ENCODE data around the gene KREMEN1. TPM values are rescaled to one million over a fixed set of nuclear protein-coding genes. Genes with fewer than 3 reads are reported as not detected.

Gene KREMEN1, protein sequence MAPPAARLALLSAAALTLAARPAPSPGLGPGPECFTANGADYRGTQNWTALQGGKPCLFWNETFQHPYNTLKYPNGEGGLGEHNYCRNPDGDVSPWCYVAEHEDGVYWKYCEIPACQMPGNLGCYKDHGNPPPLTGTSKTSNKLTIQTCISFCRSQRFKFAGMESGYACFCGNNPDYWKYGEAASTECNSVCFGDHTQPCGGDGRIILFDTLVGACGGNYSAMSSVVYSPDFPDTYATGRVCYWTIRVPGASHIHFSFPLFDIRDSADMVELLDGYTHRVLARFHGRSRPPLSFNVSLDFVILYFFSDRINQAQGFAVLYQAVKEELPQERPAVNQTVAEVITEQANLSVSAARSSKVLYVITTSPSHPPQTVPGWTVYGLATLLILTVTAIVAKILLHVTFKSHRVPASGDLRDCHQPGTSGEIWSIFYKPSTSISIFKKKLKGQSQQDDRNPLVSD
- not detected in 2 replicates for total RNA-seq

DNA sequence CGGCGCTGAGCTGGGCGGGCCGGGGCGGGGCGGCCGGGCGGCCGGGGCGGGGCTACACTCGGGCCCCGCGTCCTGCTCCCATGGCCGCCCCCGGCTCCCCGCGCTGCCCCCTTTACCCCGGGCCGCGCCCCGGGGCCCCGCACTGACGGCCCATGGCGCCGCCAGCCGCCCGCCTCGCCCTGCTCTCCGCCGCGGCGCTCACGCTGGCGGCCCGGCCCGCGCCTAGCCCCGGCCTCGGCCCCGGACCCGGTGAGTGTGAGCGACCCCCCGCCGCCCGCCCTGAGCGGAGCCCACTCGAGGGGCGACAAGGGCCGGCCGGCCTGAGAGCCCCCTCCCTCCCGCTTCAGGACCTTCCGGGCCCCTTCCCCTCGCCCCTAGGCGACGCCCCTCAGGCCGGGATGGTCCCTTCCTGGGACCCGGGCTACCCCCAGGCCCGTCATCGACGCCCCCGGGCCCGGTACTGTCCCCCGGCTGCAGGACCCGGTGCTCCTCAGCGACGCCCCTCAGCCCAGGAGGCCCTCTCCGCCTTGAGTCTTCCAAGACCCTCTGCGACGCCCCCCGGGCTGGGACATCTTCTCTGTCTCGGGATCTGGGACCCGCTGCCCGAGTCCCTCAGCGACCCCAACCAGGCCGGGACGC, at the start of gene KREMEN1:
Gene KREMEN1, plus strand, starts transcription at position 57 of the 639 bp plus-strand sequence. Its CDS starts 96 bp downstream, at position 153.
- Mint-ChIP-seq H3K36me3 (ENCODE audit: low read depth) (no peaks in the 10 kb centered on the region), H3K27me3 (peaks cover 69% of the 10 kb centered on the region), H3K4me1 (peaks cover 18% of the 10 kb centered on the region), H3K9me3 (no peaks in the 10 kb centered on the region), H3K4me3 (peak within 1 kb of the TSS; percentile 76), H3K27ac (no peak within 1 kb of the TSS)
- DNase-seq = peak; percentile 62
- intact Hi-C loops (cut with micrococcal nuclease) = loop anchor here (1.0 kb wide), 1 partner anchor 331 kb away; the partner anchor contains the start of gene HSCB

DNA sequence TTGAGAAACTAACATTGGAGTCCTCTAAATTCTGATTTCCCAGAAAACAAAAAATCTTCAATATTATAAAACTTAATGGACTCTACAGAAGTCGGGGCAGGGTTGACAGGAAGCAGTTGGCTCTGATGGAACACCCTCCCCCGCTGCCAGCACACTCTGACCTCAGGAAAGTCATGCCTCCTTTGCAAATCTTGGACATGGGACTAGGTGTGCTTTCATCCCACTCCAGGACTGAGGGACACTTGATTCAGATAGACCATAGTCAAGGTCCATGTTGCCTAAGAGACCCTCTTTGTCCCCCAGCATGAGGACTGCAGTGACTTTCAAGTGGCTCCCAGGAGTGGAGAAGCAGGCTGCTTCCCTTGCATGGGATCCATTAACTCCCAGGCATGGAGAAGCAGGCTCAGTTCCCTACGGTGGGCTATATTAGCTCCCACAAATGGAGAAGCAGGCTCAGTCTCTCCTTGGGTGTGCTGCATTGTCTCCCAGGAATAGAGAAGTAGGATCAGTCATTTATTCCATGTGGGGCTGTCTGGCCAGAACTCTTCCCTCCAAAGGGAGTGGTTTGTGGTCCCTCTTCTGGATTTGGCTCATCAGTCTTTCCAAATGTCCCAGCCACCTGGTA, 49.6 kb upstream of the KREMEN1 start:
- no peak overlapping the region for H3K27ac Mint-ChIP-seq
- no peaks in the 10 kb centered on the region for H3K4me1 Mint-ChIP-seq
- no peak overlapping the region for H3K4me3 Mint-ChIP-seq
- H3K9me3 Mint-ChIP-seq = peaks cover 2% of the 10 kb centered on the region
- no peaks in the 10 kb centered on the region for H3K36me3 Mint-ChIP-seq (ENCODE audit: low read depth)
- no peak for DNase-seq
- peaks cover 46% of the 10 kb centered on the region for H3K27me3 Mint-ChIP-seq
- intact Hi-C loops (cut with micrococcal nuclease) = no loop called here

DNA sequence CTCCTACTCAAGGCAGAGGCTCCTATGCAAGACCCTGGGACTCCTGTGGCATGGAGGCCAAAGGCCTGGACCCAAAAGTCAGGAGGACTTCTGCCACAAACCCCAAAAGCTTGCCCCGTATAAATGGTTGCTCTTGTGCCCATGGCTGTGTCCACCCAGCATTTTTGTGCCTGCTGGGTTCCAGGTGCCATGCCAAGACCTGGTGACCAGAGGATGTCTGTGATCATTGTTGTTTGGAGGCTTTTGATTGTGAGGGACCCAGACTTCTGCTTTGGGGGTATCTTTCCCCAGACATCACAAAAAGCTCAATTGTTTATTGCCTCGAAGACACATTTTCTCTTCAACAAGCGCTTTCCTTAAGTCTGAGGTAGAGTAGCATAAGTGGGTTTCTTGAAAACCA, 46.3 kb upstream of the KREMEN1 start:
- intact Hi-C loops (cut with micrococcal nuclease) = no loop called here
- H3K27me3 Mint-ChIP-seq = peaks cover 63% of the 10 kb centered on the region
- no peaks in the 10 kb centered on the region for H3K9me3 Mint-ChIP-seq
- H3K4me1 Mint-ChIP-seq = peaks cover 6% of the 10 kb centered on the region
- no peak overlapping the region for H3K4me3 Mint-ChIP-seq
- H3K27ac Mint-ChIP-seq = no peak overlapping the region
- no peak for DNase-seq
- H3K36me3 Mint-ChIP-seq (ENCODE audit: low read depth) = no peaks in the 10 kb centered on the region

DNA sequence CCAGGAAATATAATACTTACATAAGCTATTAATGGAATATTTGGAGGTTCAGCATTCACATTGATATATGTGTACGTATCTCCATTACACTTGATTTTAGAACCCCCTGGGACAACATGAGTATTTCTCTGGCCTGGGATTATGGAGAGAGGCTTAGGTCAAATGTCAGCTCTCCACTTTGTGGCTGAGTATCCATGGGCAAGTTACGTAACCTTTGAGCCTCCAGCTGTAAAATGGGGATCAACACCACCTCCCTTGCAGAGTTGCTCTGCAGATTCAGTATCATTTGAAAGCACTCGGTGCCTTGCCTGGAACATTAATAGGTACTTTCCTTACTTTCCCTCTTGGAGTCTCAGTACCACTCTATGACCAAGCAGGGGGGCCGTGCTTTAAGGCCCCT, 44.4 kb upstream of the KREMEN1 start:
- Mint-ChIP-seq H3K27me3 (peaks cover 66% of the 10 kb centered on the region), H3K4me1 (peaks cover 6% of the 10 kb centered on the region), H3K9me3 (no peaks in the 10 kb centered on the region), H3K27ac (no peak overlapping the region), H3K4me3 (no peak overlapping the region), H3K36me3 (ENCODE audit: low read depth) (no peaks in the 10 kb centered on the region)
- intact Hi-C loops (cut with micrococcal nuclease) = no loop called here
- DNase-seq = no peak

DNA sequence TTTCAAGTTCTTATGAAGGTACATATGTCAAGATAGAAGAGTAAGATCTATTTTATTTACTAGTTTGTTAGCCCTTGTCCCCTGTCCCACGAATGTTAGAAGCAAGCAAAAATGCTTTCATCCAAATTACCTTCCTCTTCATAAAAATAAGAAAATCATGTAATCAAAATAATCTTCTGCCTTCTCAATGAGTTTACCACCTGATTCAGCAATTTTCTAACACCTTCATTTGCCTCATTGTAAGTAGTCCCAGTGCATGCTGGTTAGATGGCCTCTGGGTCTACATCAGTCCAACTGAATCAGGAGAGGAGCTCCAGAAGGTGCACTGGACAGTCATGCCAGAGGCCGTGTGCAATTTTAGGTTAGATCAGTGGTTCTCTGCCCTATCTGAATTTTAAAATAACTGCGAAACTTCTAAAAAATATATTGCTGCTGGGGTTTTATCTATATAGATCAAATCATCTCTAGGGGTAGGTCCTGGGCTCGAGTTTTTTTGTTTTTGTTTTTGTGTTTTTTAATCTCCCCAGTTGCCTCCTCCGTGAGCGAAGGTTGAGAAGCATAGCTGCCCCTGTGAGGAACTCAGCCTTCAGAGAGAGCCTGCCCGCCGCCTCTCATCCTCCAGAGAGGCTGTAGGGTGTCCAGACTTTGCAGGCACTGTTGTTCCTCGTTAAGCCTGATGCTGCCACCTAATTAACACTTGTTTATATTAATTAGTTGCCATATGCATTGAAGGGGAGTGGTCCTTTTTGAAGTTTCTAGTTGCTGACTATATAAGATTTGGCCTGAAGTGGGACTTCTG, 43.4 kb upstream of the KREMEN1 start:
- H3K27me3 Mint-ChIP-seq = peaks cover 65% of the 10 kb centered on the region
- H3K36me3 Mint-ChIP-seq (ENCODE audit: low read depth) = no peaks in the 10 kb centered on the region
- no peak for DNase-seq
- no peaks in the 10 kb centered on the region for H3K9me3 Mint-ChIP-seq
- no peak overlapping the region for H3K27ac Mint-ChIP-seq
- intact Hi-C loops (cut with micrococcal nuclease) = no loop called here
- peaks cover 6% of the 10 kb centered on the region for H3K4me1 Mint-ChIP-seq
- no peak overlapping the region for H3K4me3 Mint-ChIP-seq

DNA sequence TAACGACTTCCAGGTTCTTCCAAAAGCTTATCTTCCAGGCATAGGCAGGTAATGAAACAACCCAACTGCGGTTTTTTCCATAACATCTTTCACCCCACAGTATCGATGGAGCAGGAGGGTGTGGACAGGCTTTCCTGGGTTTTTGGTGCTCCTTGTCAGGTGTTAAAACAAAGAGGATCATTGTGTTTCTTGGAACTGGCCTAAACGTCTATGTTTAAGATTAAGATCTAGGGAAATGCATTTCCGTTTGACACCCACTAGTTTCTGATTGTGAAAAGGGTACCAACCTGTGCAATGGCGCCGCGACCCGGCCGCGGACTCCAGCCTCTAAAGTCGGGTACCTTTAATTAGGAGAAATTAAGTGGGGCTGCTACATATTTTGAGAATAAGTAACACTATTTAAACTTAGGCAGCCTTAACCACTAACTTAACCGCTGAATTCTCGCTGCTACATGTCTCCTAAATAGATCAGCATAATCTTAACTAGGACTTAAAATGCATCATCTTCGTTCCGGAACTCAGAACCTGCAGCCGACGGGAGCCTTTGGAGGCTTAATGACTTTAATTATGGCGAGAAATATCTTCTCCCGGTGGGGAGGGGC, 42.7 kb upstream of the KREMEN1 start:
- Mint-ChIP-seq H3K9me3 (no peaks in the 10 kb centered on the region), H3K4me3 (peak overlapping the region; percentile 17), H3K4me1 (peaks cover 6% of the 10 kb centered on the region), H3K27me3 (peaks cover 68% of the 10 kb centered on the region), H3K36me3 (ENCODE audit: low read depth) (no peaks in the 10 kb centered on the region), H3K27ac (no peak overlapping the region)
- intact Hi-C loops (cut with micrococcal nuclease) = no loop called here
- DNase-seq = no peak

- H3K27me3 Mint-ChIP-seq = peaks cover 66% of the 10 kb centered on the region
- H3K4me1 Mint-ChIP-seq = peaks cover 6% of the 10 kb centered on the region
- H3K9me3 Mint-ChIP-seq = no peaks in the 10 kb centered on the region
- no peaks in the 10 kb centered on the region for H3K36me3 Mint-ChIP-seq (ENCODE audit: low read depth)
- no peak for DNase-seq
- intact Hi-C loops (cut with micrococcal nuclease) = no loop called here
- H3K4me3 Mint-ChIP-seq = peak overlapping the region; percentile 17
- H3K27ac Mint-ChIP-seq = no peak overlapping the region
These were observed 42.1 kb upstream of the KREMEN1 start for GRCh38 chr22:29030618-29031226.

DNA sequence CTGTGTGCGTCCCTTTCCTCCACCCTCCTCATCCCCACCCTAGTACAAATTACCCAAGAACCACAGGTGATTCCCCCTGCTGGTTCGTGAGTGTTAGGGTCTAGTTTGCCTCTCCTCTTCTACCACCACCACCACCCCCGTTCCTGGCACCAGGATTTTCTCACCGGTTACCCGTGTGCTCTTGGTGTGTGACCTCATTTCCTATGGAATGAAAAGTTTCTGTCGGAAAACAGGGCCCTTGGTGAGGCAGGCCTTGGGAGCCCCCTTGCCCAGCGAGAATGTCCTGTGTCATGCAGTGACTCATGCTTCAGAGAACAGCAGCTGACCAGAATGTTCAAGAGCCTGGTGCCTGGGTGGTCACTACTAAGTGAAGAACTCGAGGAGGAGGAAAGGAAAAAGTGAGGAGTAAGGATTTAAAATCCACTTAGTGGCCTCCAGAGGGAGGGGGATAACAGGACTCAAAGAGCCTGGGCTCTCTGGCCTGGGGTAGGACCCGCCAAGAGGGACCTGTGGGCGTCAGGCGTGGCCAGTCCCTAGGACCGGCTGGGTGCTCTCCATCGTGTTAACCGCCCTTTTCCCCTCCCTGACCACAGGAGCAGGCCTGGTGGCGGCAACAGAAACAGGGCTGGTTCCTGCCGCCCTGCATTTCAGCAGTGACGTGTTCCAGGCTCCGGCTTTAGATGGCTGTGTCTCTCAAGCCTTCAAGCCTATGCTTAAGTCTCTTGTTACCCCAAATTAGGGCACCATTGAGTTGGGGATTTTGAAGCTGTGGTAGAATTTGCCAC, 41.4 kb upstream of the KREMEN1 start:
- Mint-ChIP-seq H3K36me3 (ENCODE audit: low read depth) (no peaks in the 10 kb centered on the region), H3K4me1 (peaks cover 6% of the 10 kb centered on the region)

DNA sequence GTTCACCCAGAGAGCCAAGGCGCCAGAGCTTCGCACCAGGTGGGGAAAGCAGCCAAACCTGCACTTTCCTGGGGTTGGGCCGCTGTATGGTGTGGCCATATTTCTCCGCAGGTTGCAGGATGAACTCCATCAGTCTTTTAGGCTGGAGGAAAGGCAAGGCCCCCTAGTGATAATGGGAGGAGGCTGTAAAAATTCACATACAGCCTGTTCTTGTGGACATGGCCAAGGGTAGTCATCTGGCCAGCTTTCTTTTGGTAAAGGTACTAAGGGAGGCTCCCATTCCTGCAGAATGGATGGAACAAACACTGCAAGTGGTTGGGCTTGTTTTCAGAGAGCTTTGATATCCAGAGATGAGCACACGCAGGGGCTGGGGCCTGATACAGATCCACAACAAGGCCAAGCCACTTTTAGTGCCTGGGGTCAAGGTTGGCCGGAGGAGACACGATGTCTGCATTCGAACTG, 40.8 kb upstream of the KREMEN1 start:
- Mint-ChIP-seq H3K9me3 (no peaks in the 10 kb centered on the region), H3K36me3 (ENCODE audit: low read depth) (no peaks in the 10 kb centered on the region), H3K27ac (no peak overlapping the region), H3K4me3 (no peak overlapping the region), H3K4me1 (peaks cover 6% of the 10 kb centered on the region), H3K27me3 (peaks cover 60% of the 10 kb centered on the region)
- no peak for DNase-seq
- intact Hi-C loops (cut with micrococcal nuclease) = no loop called here

More for the DNA sequence above, 41.4 kb upstream of the KREMEN1 start:
- Mint-ChIP-seq H3K27ac (no peak overlapping the region), H3K9me3 (no peaks in the 10 kb centered on the region), H3K4me3 (no peak overlapping the region), H3K27me3 (peaks cover 62% of the 10 kb centered on the region)
- DNase-seq = no peak
- intact Hi-C loops (cut with micrococcal nuclease) = no loop called here

GRCh38 chr22:29032584-29032983, 40.3 kb upstream of the KREMEN1 start:
- no peak overlapping the region for H3K4me3 Mint-ChIP-seq
- H3K4me1 Mint-ChIP-seq = peaks cover 6% of the 10 kb centered on the region
- intact Hi-C loops (cut with micrococcal nuclease) = no loop called here
- H3K27ac Mint-ChIP-seq = no peak overlapping the region
- peaks cover 58% of the 10 kb centered on the region for H3K27me3 Mint-ChIP-seq
- DNase-seq = no peak
- H3K9me3 Mint-ChIP-seq = no peaks in the 10 kb centered on the region
- H3K36me3 Mint-ChIP-seq (ENCODE audit: low read depth) = no peaks in the 10 kb centered on the region

DNA sequence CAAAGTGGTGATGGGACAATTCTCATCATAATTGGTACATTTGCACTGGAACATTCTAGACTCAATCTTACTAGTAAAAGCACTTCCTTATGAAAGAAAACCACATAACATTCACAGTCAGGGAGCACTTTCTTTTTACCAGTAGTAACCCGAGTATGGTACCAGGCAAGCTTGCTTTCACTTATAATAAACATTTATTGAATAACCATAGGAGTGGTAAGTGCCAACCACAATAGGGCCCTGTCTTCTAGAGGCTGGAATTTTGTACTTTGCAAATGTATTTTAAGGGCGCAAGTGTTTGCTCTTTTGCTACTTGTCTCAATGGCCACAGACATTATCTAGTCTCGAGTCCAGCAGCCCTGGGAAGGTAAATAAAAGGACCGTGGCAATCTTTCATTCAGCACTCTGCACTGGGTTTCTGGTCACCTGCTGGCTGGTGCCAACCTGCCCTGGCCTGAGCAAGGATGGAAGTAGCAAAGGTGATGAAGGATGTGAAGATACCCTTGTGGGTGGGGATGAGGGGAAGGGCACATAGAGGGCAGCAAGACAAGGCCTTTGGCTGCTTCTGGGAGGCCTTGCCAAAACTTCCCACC, 35.4 kb upstream of the KREMEN1 start:
- Mint-ChIP-seq H3K27me3 (peaks cover 32% of the 10 kb centered on the region), H3K36me3 (ENCODE audit: low read depth) (no peaks in the 10 kb centered on the region), H3K4me1 (no peaks in the 10 kb centered on the region), H3K4me3 (no peak overlapping the region), H3K27ac (no peak overlapping the region), H3K9me3 (no peaks in the 10 kb centered on the region)
- intact Hi-C loops (cut with micrococcal nuclease) = no loop called here
- no peak for DNase-seq

DNA sequence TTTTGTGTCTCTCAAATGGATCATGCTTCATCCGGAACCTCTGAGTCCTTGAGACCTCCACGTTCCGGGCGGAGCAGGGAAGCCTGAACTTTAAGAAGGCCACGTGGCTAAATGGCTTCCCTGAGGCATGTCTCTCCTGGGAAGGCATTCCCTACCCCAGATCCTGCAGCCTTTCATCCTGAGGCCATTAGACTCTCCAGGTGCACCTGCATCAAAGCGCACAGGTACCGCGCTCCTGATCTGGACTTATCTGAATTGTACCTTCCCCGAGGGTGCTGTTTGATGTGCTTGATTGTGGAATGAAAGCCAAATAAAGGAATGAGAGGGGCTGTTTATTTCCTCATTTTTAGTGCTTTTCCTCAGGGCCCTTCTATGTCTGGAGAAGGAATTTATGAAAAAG, 33.7 kb upstream of the KREMEN1 start:
- Mint-ChIP-seq H3K9me3 (no peaks in the 10 kb centered on the region), H3K36me3 (ENCODE audit: low read depth) (no peaks in the 10 kb centered on the region), H3K27me3 (peaks cover 29% of the 10 kb centered on the region), H3K27ac (no peak overlapping the region), H3K4me1 (no peaks in the 10 kb centered on the region), H3K4me3 (no peak overlapping the region)
- no peak for DNase-seq
- intact Hi-C loops (cut with micrococcal nuclease) = no loop called here

All from activated CD4-positive, alpha-beta T cell treated with anti-CD3 and anti-CD28 coated beads, Interleukin-2, amount 10 ng/mL, durations not matched to agents 24 days and 14 days (primary cell).